ENCODE measurements around the gene CACNA1S. TPM values are rescaled to one million over a fixed set of nuclear protein-coding genes. Genes with fewer than 3 reads are reported as not detected.

CACNA1S gene
- total and polyA plus RNA-seq, 2 of the 13 experiments (the other 11 are each of a cell fraction or from before 2014, with no cell fraction given) = not detected

GRCh38 chr1:201113451-201114244, 1.4 kb upstream of the CACNA1S start:
- WGBS (ENCODE audit: low lambda C conversion rate) = 45% methylated on average over 12 of the region's 17 CpGs
- intact Hi-C loops (cut with micrococcal nuclease; ENCODE audit: unreplicated experiment) = loop anchor here (1.0 to 10.0 kb wide), 5 partner anchors 27 to 556 kb away; partner anchors contain the start of gene INAVA
- ChIA-PET POLR2A (no interaction called here), CTCF (ENCODE audit: low intra/inter-chr PET ratio, low total read pairs) (interaction anchor here (1.8 kb wide), 1 partner anchor 28 kb away, joined by 24 read pairs; no protein-coding TSS in a partner anchor)
- TF ChIP-seq TBX3 (IDR thresholded peaks at IDR 0.05; ENCODE audit: borderline replicate concordance) (no peak), AGO1 (IDR thresholded peaks at IDR 0.05; ENCODE audit: low read depth, low read length, poor library complexity, severe bottlenecking) (peak; percentile 12), SNRNP70 (IDR thresholded peaks at IDR 0.05; ENCODE audit: low read depth, low read length) (no peak), MTF2 (CRISPR knock-in tag; IDR thresholded peaks at IDR 0.05; ENCODE audit: borderline replicate concordance) (0 out of 2 replicates have a peak, but pooled peaks have one; percentile 61)
- DNase-seq (ENCODE audit: low spot score) = no peak
- Histone ChIP-seq H3K4me1 (ENCODE audit: insufficient read depth, low read length) (no peaks in the 10 kb centered on the region), H3K4me2 (ENCODE audit: low read depth, low read length) (peak overlapping the region; percentile 94), H3K79me2 (ENCODE audit: insufficient read depth, low read length) (no peaks in the 10 kb centered on the region), H2AFZ (ENCODE audit: low read length) (no peak overlapping the region), H3K27me3 (ENCODE audit: control insufficient read depth in 1 of 2, insufficient read depth in 2 of 2, low read length in 2 of 2) (peaks cover 0 to 16% of the 10 kb centered on the region in 2 experiments; a peak in 3 of 5 replicates), H3K4me3 (replicated peaks in 1 of 3; ENCODE audit: insufficient read depth in 1 of 3, low read depth in 2 of 3, low read length in 3 of 3) (peak overlapping the region in 1 of 3 experiments; percentile 74; a peak in 2 of 6 replicates), H3K9ac (ENCODE audit: insufficient read depth, low read depth, low read length) (no peak overlapping the region), H3K9me3 (ENCODE audit: low read length) (no peaks in the 10 kb centered on the region), H3K36me3 (replicated peaks in 1 of 2; ENCODE audit: control insufficient read depth in 1 of 2, insufficient read depth in 2 of 2, low read length in 2 of 2) (no peaks in the 10 kb centered on the region), H4K20me1 (ENCODE audit: insufficient read depth, low read length) (no peaks in the 10 kb centered on the region), H3K27ac (ENCODE audit: extremely low read length, insufficient read depth, low read length) (no peak overlapping the region)
- FAIRE-seq = no peak
- in situ Hi-C loops (cut with HindIII; ENCODE audit: extremely low pct_ligation_motif_present, low pct_unique_long_range_greater_than_20kb) = loop anchor here (10.0 kb wide), 1 partner anchor 139 kb away; no protein-coding TSS in a partner anchor
- no TSS peak for BruUV-seq (replicated peaks)
- ATAC-seq = no peak

- ATAC-seq (no peak), FAIRE-seq (no peak), DNase-seq (ENCODE audit: low spot score) (no peak)
- no peaks in the 10 kb centered on the region for H4K20me1 ChIP-seq (ENCODE audit: insufficient read depth, low read length)
- in situ Hi-C loops (cut with HindIII; ENCODE audit: extremely low pct_ligation_motif_present, low pct_unique_long_range_greater_than_20kb) (loop anchor here (10.0 kb wide), 1 partner anchor 138 kb away; no protein-coding TSS in a partner anchor), intact Hi-C loops (cut with micrococcal nuclease; ENCODE audit: unreplicated experiment) (loop anchor here (5.0 to 10.0 kb wide), 2 partner anchors 218 to 556 kb away; partner anchors contain the start of gene INAVA)
- H3K36me3 ChIP-seq (replicated peaks in 1 of 2; ENCODE audit: control insufficient read depth in 1 of 2, insufficient read depth in 2 of 2, low read length in 2 of 2) = no peaks in the 10 kb centered on the region
- CTCF ChIA-PET (ENCODE audit: low intra/inter-chr PET ratio, low total read pairs) = interaction anchor here (1.8 kb wide), 1 partner anchor 27 kb away, joined by 24 read pairs; no protein-coding TSS in a partner anchor
- no peaks in the 10 kb centered on the region for H3K79me2 ChIP-seq (ENCODE audit: insufficient read depth, low read length)
- BruUV-seq (replicated peaks) = no TSS peak
- no peak overlapping the region for H2AFZ ChIP-seq (ENCODE audit: low read length)
- no peak overlapping the region for H3K4me3 ChIP-seq (replicated peaks in 1 of 3; ENCODE audit: insufficient read depth in 1 of 3, low read depth in 2 of 3, low read length in 3 of 3)
- H3K4me1 ChIP-seq (ENCODE audit: insufficient read depth, low read length) = no peaks in the 10 kb centered on the region
- no peak for TF ChIP-seq ZNF136 (CRISPR knock-in tag; IDR thresholded peaks at IDR 0.05; ENCODE audit: low read depth)
- TF ChIP-seq KDM6A (CRISPR knock-in tag; IDR thresholded peaks at IDR 0.05; ENCODE audit: low read depth) = no peak
- TF ChIP-seq ZNF660 (CRISPR knock-in tag; IDR thresholded peaks at IDR 0.05; ENCODE audit: borderline replicate concordance, low read depth) = no peak
- no peak for TF ChIP-seq NFYC (CRISPR knock-in tag; IDR thresholded peaks at IDR 0.05)
- TF ChIP-seq SP2 (CRISPR knock-in tag; IDR thresholded peaks at IDR 0.05) = no peak
- TF ChIP-seq ZNF282 (IDR thresholded peaks at IDR 0.05; ENCODE audit: partially characterized antibody) = no peak
- no peak for TF ChIP-seq NFE2 (CRISPR knock-in tag; IDR thresholded peaks at IDR 0.05)
- no peak for TF ChIP-seq RORA (CRISPR knock-in tag; IDR thresholded peaks at IDR 0.05)
- no peak for TF ChIP-seq ESRRA (CRISPR knock-in tag; IDR thresholded peaks at IDR 0.05; ENCODE audit: low read depth)
- no peak for TF ChIP-seq ZNF432 (CRISPR knock-in tag; IDR thresholded peaks at IDR 0.05; ENCODE audit: borderline replicate concordance)
- TF ChIP-seq ZNF30 (CRISPR knock-in tag; IDR thresholded peaks at IDR 0.05) = no peak
- TF ChIP-seq NCOA5 (CRISPR knock-in tag; IDR thresholded peaks at IDR 0.05) = no peak
- TF ChIP-seq ZNF264 (CRISPR knock-in tag; IDR thresholded peaks at IDR 0.05) = no peak
- no peak for TF ChIP-seq NCOA1 (CRISPR knock-in tag; IDR thresholded peaks at IDR 0.05)
- no peak for TF ChIP-seq ZNF124 (CRISPR knock-in tag; IDR thresholded peaks at IDR 0.05)
- no peak for TF ChIP-seq ZNF331 (CRISPR knock-in tag; IDR thresholded peaks at IDR 0.05)
- TF ChIP-seq NFE2L2 (IDR thresholded peaks at IDR 0.05; ENCODE audit: low read length) = no peak
- H3K27me3 ChIP-seq (ENCODE audit: control insufficient read depth in 1 of 2, insufficient read depth in 2 of 2, low read length in 2 of 2) = peaks cover 0 to 18% of the 10 kb centered on the region in 2 experiments; a peak in 3 of 5 replicates
- no peaks in the 10 kb centered on the region for H3K9me3 ChIP-seq (ENCODE audit: low read length)
- no peak overlapping the region for H3K4me2 ChIP-seq (ENCODE audit: low read depth, low read length)
- POLR2A ChIA-PET = no interaction called here
- H3K9ac ChIP-seq (ENCODE audit: insufficient read depth, low read depth, low read length) = no peak overlapping the region
- no peak overlapping the region for H3K27ac ChIP-seq (ENCODE audit: extremely low read length, insufficient read depth, low read length)
- 18% methylated on average over 3 of the region's 3 CpGs for WGBS (ENCODE audit: low lambda C conversion rate)
Observed at GRCh38 chr1:201112926-201113325, 700 bp upstream of the CACNA1S start.
